ENCODE measurements around the gene PIGA. TPM values are rescaled to one million over a fixed set of nuclear protein-coding genes. Genes with fewer than 3 reads are reported as not detected.

PIGA gene
- 9.2 and 9.4 TPM in 2 replicates for total RNA-seq

GRCh38 chrX:15335135-15336022 lies at the start of gene PIGA:
Gene PIGA, minus strand, starts transcription at chrX:15335523. Its CDS starts 3,593 bp downstream, at chrX:15331930.

GRCh38 chrX:15384304-15384703 lies 49.0 kb upstream of the PIGA start, which contains the start of gene VEGFD:
Gene VEGFD, minus strand, starts transcription at chrX:15384413. Its CDS starts 467 bp downstream, at chrX:15383946.

GRCh38 chrX:15315509-15315908 lies 19.8 kb downstream of the PIGA start, which contains the start of gene ASB11:
Gene ASB11, minus strand, starts transcription at chrX:15315640. Its CDS starts 35 bp downstream, at chrX:15315605.

GRCh38 chrX:15269618-15270521 lies 65.5 kb downstream of the PIGA start, which contains the start of gene ASB9:
Gene ASB9, minus strand, starts transcription at chrX:15270083. Its CDS starts 209 bp downstream, at chrX:15269874.

Other genes starting within 250 kb of the PIGA start
- gene ASB9, start 65.4 kb downstream of the PIGA start, total RNA-seq, result 0.43 and 0.54 TPM in 2 replicates
- not detected in 2 replicates for gene ASB11, start 19.9 kb downstream of the PIGA start, total RNA-seq
- gene VEGFD, start 48.9 kb upstream of the PIGA start, total RNA-seq, result 0.11 and 0.17 TPM in 2 replicates
- gene PIR, start 157.8 kb upstream of the PIGA start, total RNA-seq, result 71.6 and 76.5 TPM in 2 replicates
- gene BMX, start 165.3 kb upstream of the PIGA start, total RNA-seq, result 82.4 and 132 TPM in 2 replicates

Data from dermis lymphatic vessel endothelial cell (primary cell).